Activated naive CD8-positive, alpha-beta T cell treated with anti-CD3 and anti-CD28 coated beads, Interleukin-2, amount 50 U/mL, for 24 hours (primary cell): ENCODE results near the gene KCNIP2.

ENCODE experiments used
- ATAC-seq: fragments of 150-1000 bp; cut with Tn5 transposase; one replicate; pipeline ENCODE4 v1.10.0; 2021
- DNase-seq: peaks from one replicate; pipeline ENCODE4 v3.0.0; 2021
- H3K27ac Mint-ChIP-seq: one replicate; pipeline ENCODE4 v1.8.0; 2021; ENCODE audit warnings: mild to moderate bottlenecking, mixed read lengths
- H3K27me3 Mint-ChIP-seq: one replicate; pipeline ENCODE4 v1.8.0; 2021; ENCODE audit warnings: mixed read lengths
- H3K36me3 Mint-ChIP-seq: one replicate; pipeline ENCODE4 v1.8.0; 2021; ENCODE audit warnings: low read depth, mixed read lengths
- H3K4me1 Mint-ChIP-seq: one replicate; pipeline ENCODE4 v1.8.0; 2021; ENCODE audit warnings: mixed read lengths
- H3K4me3 Mint-ChIP-seq: one replicate; pipeline ENCODE4 v1.8.0; 2021; ENCODE audit warnings: mild to moderate bottlenecking, moderate library complexity, mixed read lengths
- H3K9me3 Mint-ChIP-seq: one replicate; pipeline ENCODE4 v1.8.0; 2021; ENCODE audit warnings: mixed read lengths

KCNIP2 gene

GRCh38 chr10:101778151-101778780 is 65.3 kb downstream of the KCNIP2 start:
- Mint-ChIP-seq H3K4me1 (peaks cover 44% of the 10 kb centered on the region), H3K36me3 (peaks cover 35% of the 10 kb centered on the region), H3K27me3 (peaks cover 43% of the 10 kb centered on the region), H3K4me3 (peak overlapping the region; percentile 12), H3K9me3 (no peaks in the 10 kb centered on the region), H3K27ac (no peak overlapping the region)
- ATAC-seq: no peak
- no peak for DNase-seq

GRCh38 chr10:101777619-101778145 is 65.9 kb downstream of the KCNIP2 start:
- Mint-ChIP-seq H3K36me3 (peaks cover 29% of the 10 kb centered on the region), H3K27ac (no peak overlapping the region), H3K9me3 (no peaks in the 10 kb centered on the region), H3K4me1 (peaks cover 40% of the 10 kb centered on the region), H3K27me3 (peaks cover 47% of the 10 kb centered on the region), H3K4me3 (peak overlapping the region; percentile 12)
- no peak for DNase-seq
- no peak for ATAC-seq

GRCh38 chr10:101776161-101776817 is 67.3 kb downstream of the KCNIP2 start:
- peaks cover 22% of the 10 kb centered on the region for H3K36me3 Mint-ChIP-seq
- ATAC-seq (no peak), DNase-seq (no peak)
- no peaks in the 10 kb centered on the region for H3K9me3 Mint-ChIP-seq
- H3K27ac Mint-ChIP-seq: no peak overlapping the region
- peaks cover 60% of the 10 kb centered on the region for H3K27me3 Mint-ChIP-seq
- no peak overlapping the region for H3K4me3 Mint-ChIP-seq
- H3K4me1 Mint-ChIP-seq: peaks cover 34% of the 10 kb centered on the region
